GM23248 (cell line): ENCODE data around the gene CAMK2D.

Experiments
- EZH2 ChIP-seq: fragments of 200-600 bp; sonication (generic); IDR thresholded peaks from 2 replicates; pipeline ENCODE4 v1.6.1; 2018; ENCODE audit warnings: antibody characterized with exemption, mild to moderate bottlenecking; ENCODE audit not compliant: insufficient read depth, poor library complexity, severe bottlenecking
- EZH2phosphoT487 ChIP-seq: fragments of 200-600 bp; sonication (generic); IDR thresholded peaks from 2 replicates; pipeline ENCODE4 v1.6.1; 2018; ENCODE audit warnings: antibody characterized with exemption, moderate library complexity, mild to moderate bottlenecking, low read depth; ENCODE audit not compliant: insufficient read depth

DNA sequence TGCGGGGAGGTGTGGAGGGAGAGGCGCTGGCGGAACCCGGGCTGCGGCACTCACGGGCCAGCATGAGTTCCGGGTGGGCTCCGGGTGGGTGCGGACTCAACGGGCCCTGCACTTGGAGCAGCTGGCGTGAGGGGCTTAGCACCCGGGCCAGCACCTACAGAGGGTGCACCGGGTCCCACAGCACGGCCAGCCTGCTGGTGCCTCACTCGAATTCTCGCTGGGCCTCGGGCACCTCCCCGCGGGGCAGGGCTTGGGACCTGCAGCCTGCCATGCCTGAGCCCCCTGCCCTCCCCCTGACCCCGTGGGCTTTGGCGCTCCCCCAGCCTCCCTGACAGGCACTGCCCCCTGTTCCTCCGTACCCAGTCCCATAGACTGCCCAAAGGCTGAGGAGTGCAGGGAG lies 10.8 kb upstream of the CAMK2D start:
- TF ChIP-seq EZH2 (no peak), EZH2phosphoT487 (no peak)
